Endothelial cell of umbilical vein (primary cell): ENCODE data around the gene WSB1.

Source experiments
- CTCF ChIP-seq, 2 donors: IDR thresholded peaks; 1 replicate in 1 of 2; 2 replicates in 1 of 2; pipeline ENCODE4 v1.5.1; 2011; ENCODE audit warnings: low read length in 2 of 2, mild to moderate bottlenecking in 2 of 2, moderate library complexity in 2 of 2, control low read depth in 1 of 2, inconsistent platforms in 1 of 2, low read depth in 1 of 2; ENCODE audit not compliant: insufficient read depth in 1 of 2; ENCODE audit errors: extremely low read depth in 1 of 2
- EZH2 ChIP-seq: IDR thresholded peaks from 2 replicates; pipeline ENCODE4 v1.6.1; 2012; ENCODE audit warnings: borderline replicate concordance, low read depth, mild to moderate bottlenecking, moderate library complexity, low read length, inconsistent platforms; ENCODE audit not compliant: severe bottlenecking
- FOS ChIP-seq: IDR thresholded peaks from 2 replicates; pipeline ENCODE4 v1.6.1; 2011; ENCODE audit warnings: mild to moderate bottlenecking, low read length, moderate library complexity, borderline replicate concordance; ENCODE audit not compliant: insufficient read depth
- MYC ChIP-seq: IDR thresholded peaks from one replicate; pipeline ENCODE4 v1.6.1; 2011; ENCODE audit warnings: mild to moderate bottlenecking, low read depth, low read length
- POLR2A ChIP-seq: IDR thresholded peaks from 2 replicates; pipeline ENCODE4 v1.6.1; 2012; ENCODE audit warnings: low read depth, mild to moderate bottlenecking, control low read depth, low read length
- POLR2AphosphoS5 ChIP-seq: IDR thresholded peaks from 2 replicates; pipeline ENCODE4 v1.6.1; 2012; ENCODE audit warnings: low read depth, mild to moderate bottlenecking, control low read depth, low read length, moderate library complexity; ENCODE audit not compliant: insufficient read depth

GRCh38 chr17:27352448-27353032 is 58.6 kb downstream of the WSB1 start:
- no peak for TF ChIP-seq MYC
- no peak for TF ChIP-seq CTCF (IDR thresholded peaks at IDR 0.05; ENCODE audit: extremely low read depth in 1 of 2, insufficient read depth in 1 of 2, low read depth in 1 of 2, low read length in 2 of 2)
- TF ChIP-seq POLR2AphosphoS5, result no peak
- no peak for TF ChIP-seq EZH2
- TF ChIP-seq POLR2A, result no peak
- no peak for TF ChIP-seq FOS
